Liver (tissue), 9 donors: Measurements from ENCODE around the gene MEGF11. TPM values are rescaled to one million over a fixed set of nuclear protein-coding genes. Genes with fewer than 3 reads are reported as not detected.
A peak's percentile ranks its signal among the peaks of the same experiment; 100 is the strongest.

Experiments used
- DNase-seq: peaks from one replicate; pipeline ENCODE4 v3.0.0-alpha.2; 2017; ENCODE audit warnings: low spot score
- H3K27ac ChIP-seq, 2 donors: one replicate each; pipeline ENCODE4 v1.7.0; 2013; ENCODE audit warnings: inconsistent platforms in 2 of 2, low read length in 2 of 2, control low read depth in 1 of 2, low read depth in 1 of 2, mild to moderate bottlenecking in 1 of 2
- H3K27me3 ChIP-seq, 4 donors: one replicate each; pipeline versions ENCODE4 v1.6.1 to v1.7.0; 2013; ENCODE audit warnings: low read length in 3 of 4, inconsistent platforms in 1 of 4, mild to moderate bottlenecking in 1 of 4, moderate library complexity in 1 of 4; ENCODE audit not compliant: control insufficient read depth in 4 of 4, insufficient read depth in 4 of 4
- H3K36me3 ChIP-seq, 4 donors: one replicate each; pipeline versions ENCODE4 v1.6.1 to v1.7.0; 2013; ENCODE audit warnings: low read length in 3 of 4, mild to moderate bottlenecking in 3 of 4, low read depth in 1 of 4, moderate library complexity in 1 of 4; ENCODE audit not compliant: control insufficient read depth in 4 of 4, insufficient read depth in 3 of 4
- H3K4me1 ChIP-seq, 4 donors: one replicate each; pipeline versions ENCODE4 v1.6.1 to v1.7.0; 2013; ENCODE audit warnings: low read length in 3 of 4, mild to moderate bottlenecking in 3 of 4, moderate library complexity in 1 of 4; ENCODE audit not compliant: control insufficient read depth in 4 of 4, insufficient read depth in 4 of 4
- H3K4me3 ChIP-seq, 3 donors: one replicate each; pipeline versions ENCODE4 v1.6.1 to v1.7.0; 2013; ENCODE audit warnings: low read length in 3 of 3, control low read depth in 1 of 3, low read depth in 1 of 3, mild to moderate bottlenecking in 1 of 3
- H3K9ac ChIP-seq, 2 donors: one replicate each; pipeline ENCODE4 v1.7.0; 2013; ENCODE audit warnings: low read length in 2 of 2, mild to moderate bottlenecking in 2 of 2, moderate library complexity in 2 of 2, control low read depth in 1 of 2, low read depth in 1 of 2
- H3K9me3 ChIP-seq, 4 donors: one replicate each; pipeline versions ENCODE4 v1.6.1 to v1.7.0; 2013; ENCODE audit warnings: low read length in 3 of 4; ENCODE audit not compliant: control insufficient read depth in 4 of 4
- ATF3 ChIP-seq: IDR thresholded peaks from 2 replicates; pipeline ENCODE4 v1.6.1; 2016; ENCODE audit warnings: antibody characterized with exemption
- CTCF ChIP-seq: fragments of 150-350 bp; IDR thresholded peaks from 2 replicates; pipeline ENCODE4 v1.5.1; 2017; ENCODE audit warnings: improper control_type of control experiment, low read depth, low read length; ENCODE audit not compliant: missing input control
- FOXA1 ChIP-seq: IDR thresholded peaks from 2 replicates; pipeline ENCODE4 v1.6.1; 2016; ENCODE audit warnings: antibody characterized with exemption
- FOXA2 ChIP-seq: IDR thresholded peaks from 2 replicates; pipeline ENCODE4 v1.6.1; 2016; ENCODE audit warnings: antibody characterized with exemption
- GABPA ChIP-seq, 2 donors: IDR thresholded peaks in 1 of 2; conservative IDR thresholded peaks in 1 of 2; 2 replicates each; pipeline ENCODE4 v1.6.1; 2016; ENCODE audit warnings: antibody characterized with exemption in 2 of 2, mild to moderate bottlenecking in 1 of 2, moderate library complexity in 1 of 2
- HNF4A ChIP-seq, 2 donors: conservative IDR thresholded peaks; 2 replicates each; pipeline ENCODE4 v1.6.1; 2016; ENCODE audit warnings: antibody characterized with exemption in 2 of 2, mild to moderate bottlenecking in 2 of 2
- HNF4G ChIP-seq: IDR thresholded peaks from 2 replicates; pipeline ENCODE4 v1.6.1; 2016; ENCODE audit warnings: antibody characterized with exemption
- JUND ChIP-seq, 2 donors: IDR thresholded peaks; 2 replicates each; pipeline ENCODE4 v1.6.1; 2016; ENCODE audit warnings: antibody characterized with exemption in 2 of 2
- MAX ChIP-seq: IDR thresholded peaks from 2 replicates; pipeline ENCODE4 v1.6.1; 2016; ENCODE audit warnings: antibody characterized with exemption
- NR2F2 ChIP-seq: IDR thresholded peaks from 2 replicates; pipeline ENCODE4 v1.6.1; 2016; ENCODE audit warnings: antibody characterized with exemption
- RAD21 ChIP-seq, 2 donors: IDR thresholded peaks; 2 replicates each; pipeline ENCODE4 v1.6.1; 2016; ENCODE audit warnings: antibody characterized with exemption in 2 of 2, mild to moderate bottlenecking in 2 of 2
- REST ChIP-seq: IDR thresholded peaks from 2 replicates; pipeline ENCODE4 v1.6.1; 2016; ENCODE audit warnings: antibody characterized with exemption, mild to moderate bottlenecking
- RXRA ChIP-seq, 2 donors: IDR thresholded peaks; 2 replicates each; pipeline ENCODE4 v1.6.1; 2017 to 2018; ENCODE audit warnings: antibody characterized with exemption in 2 of 2, mild to moderate bottlenecking in 1 of 2
- SP1 ChIP-seq: IDR thresholded peaks from 2 replicates; pipeline ENCODE4 v1.6.1; 2018; ENCODE audit warnings: antibody characterized with exemption, mild to moderate bottlenecking
- TAF1 ChIP-seq: conservative IDR thresholded peaks from 2 replicates; pipeline ENCODE4 v1.6.1; 2016; ENCODE audit warnings: antibody characterized with exemption, mild to moderate bottlenecking
- YY1 ChIP-seq: IDR thresholded peaks from 2 replicates; pipeline ENCODE4 v1.6.1; 2016; ENCODE audit warnings: antibody characterized with exemption, mild to moderate bottlenecking
- ZBTB33 ChIP-seq: IDR thresholded peaks from 2 replicates; pipeline ENCODE4 v1.6.1; 2016; ENCODE audit warnings: antibody characterized with exemption
- WGBS: extraction: QIAGEN DNeasy Blood & Tissue Kit; methylation state at CpG from one replicate; pipeline ENCODE4 v1.1.7; 2013; 5-methylcytosine and 5-hydroxymethylcytosine counted together
- polyA plus RNA-seq, 2 donors: library from polyadenylated mRNA; stranded (reverse) in 1 of 2; unstranded in 1 of 2; fragments of 200-250 nt in 1 of 2; fragments of >200 nt in 1 of 2; fragmentation: Nextera tagmentation in 1 of 2; extraction: Ambion mirVana in 1 of 2; gene quantifications; one replicate each; pipeline versions ENCODE4 v1.2.1 to v1.2.3, GENCODE V29; 2013 to 2015
- total RNA-seq, 2 donors: library from RNA; depleted of rRNA; stranded (reverse); fragments of >200 nt; gene quantifications; one replicate each; pipeline ENCODE4 v1.2.3, GENCODE V29; 2014
- donor health status: healthy.
- donor health status: healthy.
- donor health status: healthy.
- donor health status: healthy.
- donor health status: healthy.

MEGF11 gene
- total and polyA plus RNA-seq, 4 donors = under 0.01 to 0.51 (median 0.03) TPM; not detected in 1

- Histone ChIP-seq H3K36me3 (no peaks in the 10 kb centered on the region), H3K9ac (no peak overlapping the region), H3K27me3 (peaks cover 0 to 13% (median 3%) of the 10 kb centered on the region in 4 donors), H3K4me3 (no peak overlapping the region), H3K27ac (no peak overlapping the region), H3K9me3 (no peaks in the 10 kb centered on the region), H3K4me1 (no peaks in the 10 kb centered on the region)
- WGBS = 24% methylated on average over 9 of the region's 9 CpGs
- DNase-seq = no peak
- TF ChIP-seq MAX (no peak), ZBTB33 (no peak), SP1 (no peak), FOXA1 (no peak), CTCF (no peak), TAF1 (no peak), RXRA (IDR thresholded peaks at IDR 0.05) (no peak), REST (no peak), HNF4G (no peak), FOXA2 (no peak), NR2F2 (no peak), RAD21 (IDR thresholded peaks at IDR 0.05) (no peak), ATF3 (no peak)
These were observed 270.8 kb downstream of the MEGF11 start for GRCh38 chr15:65982627-65983322.

- Histone ChIP-seq H3K36me3 (no peaks in the 10 kb centered on the region), H3K27ac (no peak overlapping the region), H3K4me3 (no peak overlapping the region), H3K9me3 (no peaks in the 10 kb centered on the region), H3K4me1 (no peaks in the 10 kb centered on the region), H3K27me3 (peaks cover 0 to 13% (median 3%) of the 10 kb centered on the region in 4 donors), H3K9ac (no peak overlapping the region)
- DNase-seq = peak; percentile 37
- 7% methylated on average over 42 of the region's 42 CpGs for WGBS
- TF ChIP-seq HNF4G (no peak), MAX (no peak), RAD21 (IDR thresholded peaks at IDR 0.05) (no peak), GABPA (IDR thresholded peaks at IDR 0.05 in 1 of 2, conservative IDR thresholded peaks at IDR 0.05 in 1 of 2) (no peak), ATF3 (no peak), TAF1 (no peak), SP1 (no peak), RXRA (IDR thresholded peaks at IDR 0.05) (no peak), CTCF (no peak), FOXA2 (no peak), HNF4A (conservative IDR thresholded peaks at IDR 0.05) (no peak), JUND (IDR thresholded peaks at IDR 0.05) (no peak), YY1 (no peak)
These were observed 271.5 kb downstream of the MEGF11 start for GRCh38 chr15:65981837-65982626.
